Body of pancreas (tissue), 4 donors: ENCODE measurements around the gene ZNF805. TPM values are rescaled to one million over a fixed set of nuclear protein-coding genes. Genes with fewer than 3 reads are reported as not detected.
"Not testable (repeated sequence)": the region's sequence is repeated elsewhere in the genome, so short reads cannot be mapped to it uniquely, and the experiment has no call there.

Experiments used
- ATAC-seq: fragments of 150-250 bp; one replicate; pipeline ENCODE4 v1.9.1; 2016
- DNase-seq, 4 donors: peaks; one replicate each; pipeline ENCODE4 v3.0.0-alpha.2; 2019
- H3K27ac ChIP-seq, 4 donors: fragments of 200-600 bp; sonication (generic); 1 replicate in 3 of 4; 2 replicates in 1 of 4; pipeline versions ENCODE4 v1.5.1 to v1.6.1; 2016 to 2019; ENCODE audit warnings: mild to moderate bottlenecking in 1 of 4, mixed read lengths in 1 of 4, moderate library complexity in 1 of 4
- H3K27me3 ChIP-seq, 2 donors: fragments of 200-600 bp; sonication (generic); one replicate each; pipeline ENCODE4 v1.6.0; 2016; ENCODE audit warnings: mild to moderate bottlenecking in 1 of 2
- H3K36me3 ChIP-seq, 2 donors: fragments of 200-600 bp; sonication (generic); replicated peaks in 1 of 2; 2 replicates each; pipeline ENCODE4 v1.5.1; 2016; ENCODE audit warnings: low read depth in 2 of 2; ENCODE audit not compliant: insufficient read depth in 1 of 2
- H3K4me1 ChIP-seq: fragments of 200-600 bp; sonication (generic); one replicate; pipeline ENCODE4 v1.6.0; 2016
- H3K4me3 ChIP-seq, 2 donors: fragments of 200-600 bp; sonication (generic); 1 replicate in 1 of 2; 2 replicates in 1 of 2; pipeline ENCODE4 v1.5.1; 2016 to 2019
- H3K9me3 ChIP-seq, 3 donors: fragments of 200-600 bp; sonication (generic); 1 replicate in 2 of 3; 2 replicates in 1 of 3; pipeline ENCODE4 v1.5.1; 2016
- POLR2A ChIP-seq, 3 donors: fragments of 450-650 bp; IDR thresholded peaks; one replicate each; pipeline ENCODE4 v1.6.1; 2016; ENCODE audit warnings: antibody characterized with exemption in 3 of 3, mild to moderate bottlenecking in 2 of 3
- WGBS, 2 donors: methylation state at CpG; one replicate each; pipeline ENCODE4 v1.1.5; 2017; 5-methylcytosine and 5-hydroxymethylcytosine counted together
- intact Hi-C: fragments of 100-400 bp; cut with DNase I; formaldehyde crosslinking; loops from one replicate; pipeline ENCODE4 v1.15.1; 2023
- total RNA-seq, 2 donors: library from RNA; depleted of rRNA; stranded (reverse); fragments of >200 nt; gene quantifications; one replicate each; pipeline ENCODE4 v1.1.0, GENCODE V29; 2016
- TF ChIP-seq, protein P1 (sequence below), 7 experiments: fragments of 450-650 bp in 4 of 7; fragments of 200-600 bp in 3 of 7; sonication (generic) in 3 of 7; IDR thresholded peaks; one replicate each; pipeline ENCODE4 v1.5.1; 2016 to 2019; ENCODE audit warnings: antibody characterized with exemption in 7 of 7

The ZNF805 gene
- total RNA-seq: 10 to 100 TPM in 1 of 2 donors, 1 to 10 TPM in 1; 8.8 to 13.8 TPM

DNA sequence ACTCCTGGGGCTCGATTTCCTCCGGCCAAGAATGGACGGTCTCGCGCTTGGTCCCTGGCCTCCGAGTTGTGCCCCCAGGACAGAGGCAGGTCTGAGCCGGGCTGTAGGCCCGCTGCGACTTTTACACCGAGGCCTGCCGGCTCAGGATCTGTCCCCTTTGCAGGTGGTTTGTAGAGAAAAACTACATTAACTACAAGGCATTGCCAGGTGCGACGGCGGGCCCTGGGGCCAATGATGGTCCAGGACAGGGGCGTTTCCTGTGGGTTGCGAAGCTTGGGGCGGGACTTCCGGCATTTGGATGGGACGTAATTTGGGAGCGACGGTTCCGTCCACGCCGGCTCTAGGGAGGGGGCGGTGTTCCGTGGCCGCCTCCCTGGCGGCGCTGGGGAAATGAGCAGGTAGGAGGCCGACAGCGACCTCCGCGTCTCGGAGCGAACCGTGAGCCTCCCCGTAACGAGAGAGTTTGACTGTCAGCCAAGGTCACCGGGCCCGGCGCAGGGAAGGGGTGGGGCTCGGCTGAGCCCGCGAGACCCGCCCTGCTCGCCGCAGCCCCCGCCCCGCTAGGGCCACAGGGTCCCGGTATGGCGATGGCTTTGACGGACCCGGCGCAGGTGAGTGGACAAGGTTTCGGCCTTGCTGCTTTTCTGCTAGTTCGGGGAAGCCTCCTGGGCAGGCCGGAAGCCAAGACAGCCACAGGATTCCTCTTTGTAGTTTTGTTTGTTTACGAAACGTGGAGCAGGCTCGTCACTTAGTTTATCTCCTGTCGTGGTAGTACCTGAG lies at the start of gene ZNF805:
TSS of gene ZNF805 (plus strand) at position 322 of the 780 bp plus-strand sequence. CDS start at position 582, 260 bp downstream.
- Histone ChIP-seq H3K4me1 (peaks cover 26% of the 10 kb centered on the region), H3K9me3 (no peaks in the 10 kb centered on the region), H3K27me3 (no peaks in the 10 kb centered on the region), H3K36me3 (peaks cover 6 to 9% of the 10 kb centered on the region in 2 donors), H3K27ac (peak within 1 kb of the TSS; percentile 70 to 91 (median 83)), H3K4me3 (peak within 1 kb of the TSS; percentile 67 to 73)
- TF ChIP-seq POLR2A (IDR thresholded peaks at IDR 0.05): peak; percentile 27 to 74 (median 74)
- TF ChIP-seq, protein P1, sequence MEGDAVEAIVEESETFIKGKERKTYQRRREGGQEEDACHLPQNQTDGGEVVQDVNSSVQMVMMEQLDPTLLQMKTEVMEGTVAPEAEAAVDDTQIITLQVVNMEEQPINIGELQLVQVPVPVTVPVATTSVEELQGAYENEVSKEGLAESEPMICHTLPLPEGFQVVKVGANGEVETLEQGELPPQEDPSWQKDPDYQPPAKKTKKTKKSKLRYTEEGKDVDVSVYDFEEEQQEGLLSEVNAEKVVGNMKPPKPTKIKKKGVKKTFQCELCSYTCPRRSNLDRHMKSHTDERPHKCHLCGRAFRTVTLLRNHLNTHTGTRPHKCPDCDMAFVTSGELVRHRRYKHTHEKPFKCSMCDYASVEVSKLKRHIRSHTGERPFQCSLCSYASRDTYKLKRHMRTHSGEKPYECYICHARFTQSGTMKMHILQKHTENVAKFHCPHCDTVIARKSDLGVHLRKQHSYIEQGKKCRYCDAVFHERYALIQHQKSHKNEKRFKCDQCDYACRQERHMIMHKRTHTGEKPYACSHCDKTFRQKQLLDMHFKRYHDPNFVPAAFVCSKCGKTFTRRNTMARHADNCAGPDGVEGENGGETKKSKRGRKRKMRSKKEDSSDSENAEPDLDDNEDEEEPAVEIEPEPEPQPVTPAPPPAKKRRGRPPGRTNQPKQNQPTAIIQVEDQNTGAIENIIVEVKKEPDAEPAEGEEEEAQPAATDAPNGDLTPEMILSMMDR (IDR thresholded peaks at IDR 0.05): peak in 4 of 7 experiments; percentile 13 to 36 (median 30)
- peak; percentile 98 for ATAC-seq
- intact Hi-C loops: no loop called here
- WGBS, 2 donors: 0% methylated on average over 6 to 54 of the region's 61 CpGs
- DNase-seq: peak; percentile 96 to 97 (median 96)

- Histone ChIP-seq H3K4me1 (peaks cover 21% of the 10 kb centered on the region), H3K36me3 (peaks cover 12 to 14% of the 10 kb centered on the region in 2 donors), H3K9me3 (no peaks in the 10 kb centered on the region), H3K27me3 (peaks cover 0 to 3% of the 10 kb centered on the region in 2 donors), H3K27ac (peak within 1 kb of the TSS; percentile 50 to 93 (median 82)), H3K4me3 (peak within 1 kb of the TSS; percentile 82 to 97)
- intact Hi-C loops: no loop called here
- ATAC-seq (peak; percentile 93), DNase-seq (peak; percentile 89 to 94 (median 91))
- TF ChIP-seq POLR2A (IDR thresholded peaks at IDR 0.05): peak; percentile 21 to 60 (median 55)
- TF ChIP-seq, protein P1 (IDR thresholded peaks at IDR 0.05): no peak
- 1% methylated on average over 31 to 75 of the region's 81 CpGs for WGBS, 2 donors
Observed at GRCh38 chr19:57191141-57192076, 49.0 kb upstream of the ZNF805 start, which contains the start of gene ZNF264. TSS of gene ZNF264 (plus strand) at chr19:57191500. CDS start at chr19:57191914, 414 bp downstream.

DNA sequence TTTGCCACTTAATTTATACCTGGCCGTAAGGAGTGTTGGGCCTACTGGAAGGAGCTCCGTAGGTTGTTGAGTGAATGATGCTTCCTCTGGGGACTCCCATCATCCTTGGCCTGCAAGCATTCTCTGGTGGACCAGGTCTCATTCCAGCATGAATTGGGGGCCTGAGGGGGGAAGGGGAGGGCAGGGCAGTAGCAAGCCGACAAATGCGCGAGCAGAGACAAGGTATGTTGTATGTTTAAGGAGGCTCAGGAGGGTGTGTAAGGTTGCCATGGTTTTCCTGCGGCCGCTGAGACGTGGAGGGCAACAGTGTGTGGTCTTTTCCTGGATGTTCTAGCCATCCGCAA lies 48.4 kb upstream of the ZNF805 start:
- H3K27ac ChIP-seq: peak overlapping the region in 3 of 4 donors; percentile 77 to 93 (median 87)
- peaks cover 21% of the 10 kb centered on the region for H3K4me1 ChIP-seq
- peaks cover 12 to 14% of the 10 kb centered on the region in 2 donors for H3K36me3 ChIP-seq
- no peaks in the 10 kb centered on the region for H3K9me3 ChIP-seq
- intact Hi-C loops: no loop called here
- TF ChIP-seq, protein P1 (IDR thresholded peaks at IDR 0.05): no peak
- no peak for TF ChIP-seq POLR2A (IDR thresholded peaks at IDR 0.05)
- DNase-seq (no peak), ATAC-seq (no peak)
- WGBS, 2 donors: 3 to 8% methylated on average over 8 to 9 of the region's 9 CpGs
- no peaks in the 10 kb centered on the region for H3K27me3 ChIP-seq
- H3K4me3 ChIP-seq: peak overlapping the region; percentile 82 to 97

- peaks cover 12 to 14% of the 10 kb centered on the region in 2 donors for H3K36me3 ChIP-seq
- intact Hi-C loops: no loop called here
- 71 to 85% methylated on average over 5 of the region's 5 CpGs for WGBS, 2 donors
Observed at GRCh38 chr19:57192993-57193392, 47.4 kb upstream of the ZNF805 start.

DNA sequence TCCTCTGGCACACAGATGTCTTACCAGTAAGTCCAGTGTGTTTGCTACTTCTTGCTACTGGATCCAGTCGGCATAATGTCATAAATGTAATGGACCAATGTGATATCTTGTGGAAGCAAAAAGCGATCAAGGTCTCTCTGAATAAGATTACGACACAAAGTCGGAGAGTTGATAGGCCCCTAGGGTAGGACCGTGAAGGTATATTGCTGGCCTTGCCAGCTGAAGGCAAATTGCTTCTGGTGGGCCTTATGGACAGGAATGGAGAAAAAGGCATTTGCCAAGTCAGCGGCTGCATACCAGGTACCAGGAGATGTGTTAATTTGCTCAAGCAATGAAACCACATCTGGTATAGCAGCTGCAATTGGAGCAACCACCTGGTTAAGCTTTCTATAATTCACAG lies 42.6 kb upstream of the ZNF805 start:
- intact Hi-C loops, H3K27me3 ChIP-seq, H3K4me1 ChIP-seq, DNase-seq, H3K27ac ChIP-seq, H3K4me3 ChIP-seq, ATAC-seq, H3K9me3 ChIP-seq: not testable (repeated sequence)
- WGBS, 2 donors: 95 to 98% methylated on average over 6 of the region's 6 CpGs
- peaks cover 12 to 14% of the 10 kb centered on the region in 2 donors for H3K36me3 ChIP-seq

More at GRCh38 chr19:57192993-57193392, 47.4 kb upstream of the ZNF805 start:
- Histone ChIP-seq H3K9me3 (no peaks in the 10 kb centered on the region), H3K27ac (no peak overlapping the region), H3K4me1 (peaks cover 21% of the 10 kb centered on the region), H3K27me3 (no peaks in the 10 kb centered on the region), H3K4me3 (no peak overlapping the region)
- TF ChIP-seq, protein P1 (IDR thresholded peaks at IDR 0.05): no peak
- no peak for TF ChIP-seq POLR2A (IDR thresholded peaks at IDR 0.05)
- DNase-seq: no peak
- ATAC-seq: no peak
